Erythroblast (primary cell): ENCODE measurements around the gene ABAT.
A peak's percentile ranks its signal among the peaks of the same experiment; 100 is the strongest.

Experiments used
- DNase-seq, 2 experiments: peaks; one replicate each; lab custom pipeline; 2025; lab: John Stamatoyannopoulos, UW
- GATA1 ChIP-seq: IDR thresholded peaks from 2 replicates; pipeline ENCODE4 v1.6.1; 2011; ENCODE audit warnings: low read depth, mild to moderate bottlenecking, control low read depth, low read length, moderate library complexity
- POLR2A ChIP-seq: IDR thresholded peaks from 2 replicates; pipeline ENCODE4 v1.6.1; 2011; ENCODE audit warnings: mild to moderate bottlenecking, low read length

ABAT gene

GRCh38 chr16:8721336-8722024 is 47.1 kb downstream of the ABAT start:
- peak; percentile 60 to 69 for DNase-seq
- TF ChIP-seq GATA1 (no peak), POLR2A (no peak)

- TF ChIP-seq POLR2A (no peak), GATA1 (no peak)
- no peak for DNase-seq
These were observed 47.6 kb downstream of the ABAT start for GRCh38 chr16:8722025-8722348.

GRCh38 chr16:8725513-8726178 is 51.2 kb downstream of the ABAT start:
- no peak for TF ChIP-seq POLR2A
- no peak for DNase-seq

- TF ChIP-seq GATA1 (no peak), POLR2A (no peak)
- DNase-seq, result no peak
These were observed 52.9 kb downstream of the ABAT start for GRCh38 chr16:8727131-8727806.

- DNase-seq, result no peak
These were observed 53.6 kb downstream of the ABAT start for GRCh38 chr16:8727857-8728618.

GRCh38 chr16:8729779-8730334 is 55.4 kb downstream of the ABAT start:
- no peak for DNase-seq
- TF ChIP-seq POLR2A (no peak), GATA1 (no peak)

More at GRCh38 chr16:8727857-8728618, 53.6 kb downstream of the ABAT start:
- TF ChIP-seq POLR2A (no peak), GATA1 (no peak)

- TF ChIP-seq GATA1 (no peak), POLR2A (no peak)
- DNase-seq, result no peak
These were observed 56.0 kb downstream of the ABAT start for GRCh38 chr16:8730335-8730915.

GRCh38 chr16:8733849-8734540 is 59.6 kb downstream of the ABAT start:
- no peak for DNase-seq
- TF ChIP-seq POLR2A (no peak), GATA1 (no peak)

GRCh38 chr16:8735574-8735973 is 61.2 kb downstream of the ABAT start:
- no peak for TF ChIP-seq GATA1
- no peak for TF ChIP-seq POLR2A

GRCh38 chr16:8736123-8736668 is 61.8 kb downstream of the ABAT start:
- DNase-seq, result no peak
- TF ChIP-seq GATA1 (no peak), POLR2A (no peak)

More at GRCh38 chr16:8735574-8735973, 61.2 kb downstream of the ABAT start:
- no peak for DNase-seq

GRCh38 chr16:8739151-8739550 is 64.7 kb downstream of the ABAT start:
- DNase-seq, result no peak
- TF ChIP-seq GATA1, result no peak
- no peak for TF ChIP-seq POLR2A

- no peak for DNase-seq
- TF ChIP-seq POLR2A, result no peak
- no peak for TF ChIP-seq GATA1
These were observed 65.7 kb downstream of the ABAT start for GRCh38 chr16:8739989-8740704.
